ENCODE measurements around the gene WDCP.
A peak's percentile ranks its signal among the peaks of the same experiment; 100 is the strongest.
"Not testable (repeated sequence)": the region's sequence is repeated elsewhere in the genome, so short reads cannot be mapped to it uniquely, and the experiment has no call there.

Gene WDCP, protein sequence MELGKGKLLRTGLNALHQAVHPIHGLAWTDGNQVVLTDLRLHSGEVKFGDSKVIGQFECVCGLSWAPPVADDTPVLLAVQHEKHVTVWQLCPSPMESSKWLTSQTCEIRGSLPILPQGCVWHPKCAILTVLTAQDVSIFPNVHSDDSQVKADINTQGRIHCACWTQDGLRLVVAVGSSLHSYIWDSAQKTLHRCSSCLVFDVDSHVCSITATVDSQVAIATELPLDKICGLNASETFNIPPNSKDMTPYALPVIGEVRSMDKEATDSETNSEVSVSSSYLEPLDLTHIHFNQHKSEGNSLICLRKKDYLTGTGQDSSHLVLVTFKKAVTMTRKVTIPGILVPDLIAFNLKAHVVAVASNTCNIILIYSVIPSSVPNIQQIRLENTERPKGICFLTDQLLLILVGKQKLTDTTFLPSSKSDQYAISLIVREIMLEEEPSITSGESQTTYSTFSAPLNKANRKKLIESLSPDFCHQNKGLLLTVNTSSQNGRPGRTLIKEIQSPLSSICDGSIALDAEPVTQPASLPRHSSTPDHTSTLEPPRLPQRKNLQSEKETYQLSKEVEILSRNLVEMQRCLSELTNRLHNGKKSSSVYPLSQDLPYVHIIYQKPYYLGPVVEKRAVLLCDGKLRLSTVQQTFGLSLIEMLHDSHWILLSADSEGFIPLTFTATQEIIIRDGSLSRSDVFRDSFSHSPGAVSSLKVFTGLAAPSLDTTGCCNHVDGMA
- 28.4 to 30.7 reads per million in 2 donors for total RNA-seq

DNA sequence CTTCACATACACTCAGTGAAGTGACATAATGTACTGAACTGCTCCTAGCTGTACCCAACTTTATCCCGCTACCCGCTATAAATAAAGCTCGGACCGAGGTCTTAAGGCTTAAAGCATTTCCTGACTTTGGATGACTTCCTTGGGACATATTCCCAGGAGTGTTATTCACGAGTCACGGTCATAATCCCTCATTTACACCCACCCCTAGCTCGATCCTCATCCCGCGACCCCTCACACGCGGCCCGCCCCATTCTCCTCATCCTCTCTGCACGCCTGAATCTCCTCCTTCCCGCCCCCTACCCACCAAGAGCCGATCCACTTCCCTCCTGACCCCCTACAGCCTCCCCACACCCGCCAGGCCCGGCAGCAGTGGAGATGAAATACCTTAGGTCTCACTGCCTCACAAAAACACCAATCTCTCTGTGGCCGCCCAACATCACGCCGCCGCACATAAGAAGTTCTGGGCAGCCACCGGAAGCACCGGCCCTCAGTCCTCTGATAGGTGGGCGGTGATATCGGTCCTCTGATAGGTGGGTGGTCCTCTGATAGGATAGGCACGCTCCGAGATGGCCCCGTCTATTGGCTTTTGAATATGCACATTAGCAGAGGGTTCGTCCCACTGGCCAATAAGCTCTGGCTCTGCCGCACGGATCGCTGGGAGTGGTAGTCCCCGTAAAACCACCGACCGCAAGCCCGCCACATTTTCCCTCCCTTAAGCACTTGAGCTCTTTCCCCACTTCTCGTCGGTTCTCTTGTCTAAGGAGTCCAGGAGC, at the start of gene WDCP:
Gene WDCP, minus strand, starts transcription at position 462 of the 773 bp plus-strand sequence. CDS start 7,897 bp downstream, outside the sequence.
- DNase-seq = peak; percentile 62

DNA sequence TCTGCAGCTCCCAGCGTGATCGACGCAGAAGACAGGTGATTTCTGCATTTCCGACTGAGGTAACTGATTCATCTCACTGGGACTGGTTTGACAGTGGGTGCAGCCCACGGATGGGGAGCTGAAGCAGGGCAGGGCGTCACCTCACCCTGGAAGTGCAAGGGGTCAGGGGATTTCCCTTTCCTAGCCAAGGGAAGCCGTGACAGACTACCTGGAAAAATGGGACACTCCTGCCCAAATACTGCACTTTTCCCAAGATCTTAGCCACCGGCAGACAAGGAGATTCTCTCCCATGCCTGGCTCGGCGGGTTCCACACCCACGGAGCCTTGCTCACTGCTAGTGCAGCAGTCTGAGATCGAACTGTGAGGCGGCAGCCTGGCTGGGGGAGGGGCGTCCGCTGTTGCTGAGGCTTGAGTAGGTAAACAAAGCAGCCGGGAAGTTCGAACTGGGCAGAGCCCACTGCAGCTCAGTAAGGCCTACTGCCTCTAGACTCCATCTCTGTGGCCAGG, 48.0 kb upstream of the WDCP start:
- DNase-seq = not testable (repeated sequence)

DNA sequence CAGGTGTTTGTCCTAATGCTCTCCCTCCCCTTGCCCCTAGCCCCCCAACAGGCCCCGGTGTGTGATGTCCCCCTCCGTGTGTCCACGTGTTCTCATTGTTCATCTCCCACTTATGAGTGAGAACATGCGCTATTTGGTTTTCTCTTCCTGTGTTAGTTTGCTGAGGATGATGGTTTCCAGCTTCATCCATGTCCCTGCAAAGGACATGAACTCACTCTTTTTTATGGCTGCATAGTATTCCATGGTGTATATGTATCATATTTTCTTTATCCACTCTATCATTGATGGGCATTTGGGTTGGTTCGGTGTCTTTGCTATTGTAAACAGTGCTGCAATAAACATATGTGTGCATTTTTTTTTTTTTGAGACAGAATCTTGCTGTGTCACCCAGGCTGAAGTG, 46.1 kb upstream of the WDCP start:
- DNase-seq = not testable (repeated sequence)

DNA sequence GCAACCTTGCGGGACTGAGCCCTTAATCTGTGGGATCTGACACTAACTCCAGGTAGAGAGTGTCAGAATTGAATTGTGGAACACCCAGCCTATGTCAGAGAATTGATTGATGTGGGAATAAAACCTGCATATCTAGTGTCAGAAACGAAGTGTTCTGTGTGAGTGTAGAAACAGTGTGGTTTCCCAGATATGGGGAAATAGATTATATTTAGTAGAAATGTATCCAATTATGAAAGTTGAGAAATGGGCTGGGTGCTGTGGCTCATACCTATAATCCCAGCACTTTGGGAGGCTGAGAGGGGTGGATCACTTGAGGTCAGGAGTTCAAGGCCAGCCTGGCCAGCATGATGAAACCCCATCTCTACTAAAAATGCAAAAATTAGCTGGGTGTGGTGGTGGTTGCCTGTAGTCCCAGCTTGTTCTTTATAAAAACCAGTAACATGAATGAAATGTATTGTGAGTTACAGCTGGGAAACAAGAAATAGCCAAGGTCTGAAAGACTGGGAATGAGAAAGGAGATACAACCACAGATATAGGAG, 41.7 kb upstream of the WDCP start:
- no peak for DNase-seq

DNA sequence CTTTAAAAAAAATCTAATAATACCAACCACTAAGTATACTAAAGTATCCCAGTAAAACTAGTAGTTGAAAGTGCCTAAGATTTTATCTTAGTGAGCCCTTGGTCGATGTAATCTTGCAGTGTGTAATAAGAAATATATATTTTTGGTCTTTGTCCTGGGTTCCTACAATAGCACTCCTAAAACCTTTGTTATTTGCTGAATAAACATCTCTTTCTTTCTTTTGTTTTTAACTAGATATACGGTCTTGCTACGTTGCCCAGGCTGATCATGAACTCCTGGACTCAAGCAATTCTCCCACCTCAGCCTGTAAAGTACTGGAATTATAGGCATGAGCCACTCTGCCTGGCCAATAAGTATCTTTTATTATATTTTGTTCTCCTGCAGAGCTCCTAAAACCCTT, 39.8 kb upstream of the WDCP start:
- DNase-seq = no peak

DNA sequence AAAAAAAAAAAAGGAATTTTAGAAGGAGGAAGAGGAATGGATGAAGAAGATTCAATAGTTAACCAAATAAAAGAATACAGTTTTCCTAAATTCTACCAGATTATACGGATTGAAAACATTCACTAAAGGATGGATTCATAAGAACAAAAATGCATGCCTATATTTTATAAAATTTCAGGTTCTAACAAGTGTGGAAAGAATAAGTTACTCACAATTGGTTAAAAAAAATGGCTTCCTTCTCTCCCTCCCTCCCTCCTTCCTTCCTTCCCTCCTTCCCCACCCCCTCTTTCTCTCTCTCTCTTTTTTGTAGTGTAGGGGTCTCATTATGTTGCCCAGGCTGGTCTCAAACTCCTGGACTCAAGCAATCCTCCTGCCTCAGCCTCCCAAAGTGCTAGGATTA, 39.0 kb upstream of the WDCP start:
- no peak for DNase-seq

DNA sequence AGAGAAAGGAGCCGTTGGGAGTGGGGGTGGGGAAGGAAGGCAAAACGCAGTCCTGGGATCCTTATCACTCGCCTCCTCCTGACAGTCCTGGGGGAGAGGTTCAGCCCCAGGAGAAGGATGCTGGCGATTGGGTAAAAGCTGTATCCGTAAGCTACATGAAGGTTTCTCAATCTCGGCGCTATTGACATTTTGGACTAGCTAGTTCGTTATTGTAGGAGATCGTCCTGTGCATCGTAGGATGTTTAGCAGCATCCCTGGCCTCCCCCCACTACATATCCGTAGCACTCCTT, 38.0 kb upstream of the WDCP start:
- DNase-seq = no peak

DNA sequence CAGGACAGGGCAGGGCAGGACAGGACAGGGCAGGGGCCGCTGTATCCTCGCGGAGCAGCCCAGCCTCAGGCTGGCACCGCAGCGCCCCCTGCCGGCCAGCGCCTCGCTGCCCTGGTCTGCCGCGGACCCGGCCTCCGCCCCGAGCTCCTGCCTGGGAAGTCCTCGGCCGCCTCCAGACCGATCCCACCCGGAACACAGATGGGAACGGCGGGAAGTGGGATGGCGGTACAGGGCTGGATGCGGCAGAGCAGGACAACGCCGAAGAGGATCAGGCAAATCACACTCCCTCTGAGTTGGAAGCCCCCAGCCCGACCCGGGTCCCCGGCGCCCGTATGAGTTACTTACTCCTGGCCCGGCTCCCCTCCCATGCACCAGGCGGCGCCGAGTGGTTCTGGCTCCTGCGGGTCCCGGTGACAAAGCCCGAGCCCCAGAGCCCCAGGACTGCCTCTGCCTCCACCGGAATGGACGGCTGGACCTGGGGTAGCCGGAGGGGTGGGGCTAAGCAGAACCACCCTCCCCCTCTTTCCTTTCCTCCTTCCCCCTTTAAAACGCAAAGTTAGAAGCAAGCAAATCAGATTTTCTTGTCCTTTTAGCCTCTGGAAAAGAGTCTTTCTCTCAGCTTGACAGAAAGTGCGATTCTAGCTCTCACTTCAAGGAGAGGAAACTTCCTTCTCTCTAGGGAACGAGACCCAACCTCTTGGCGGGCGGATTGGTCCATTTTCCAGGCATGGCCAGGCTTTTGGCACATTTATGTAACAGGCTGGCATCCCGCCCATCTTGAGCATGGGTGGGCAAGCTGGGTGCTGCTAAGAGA, 37.4 kb upstream of the WDCP start, which contains the start of gene TP53I3:
Gene TP53I3, minus strand, starts transcription at position 449 of the 814 bp plus-strand sequence. CDS start 508 bp downstream, outside the sequence.
- DNase-seq = peak; percentile 67

DNA sequence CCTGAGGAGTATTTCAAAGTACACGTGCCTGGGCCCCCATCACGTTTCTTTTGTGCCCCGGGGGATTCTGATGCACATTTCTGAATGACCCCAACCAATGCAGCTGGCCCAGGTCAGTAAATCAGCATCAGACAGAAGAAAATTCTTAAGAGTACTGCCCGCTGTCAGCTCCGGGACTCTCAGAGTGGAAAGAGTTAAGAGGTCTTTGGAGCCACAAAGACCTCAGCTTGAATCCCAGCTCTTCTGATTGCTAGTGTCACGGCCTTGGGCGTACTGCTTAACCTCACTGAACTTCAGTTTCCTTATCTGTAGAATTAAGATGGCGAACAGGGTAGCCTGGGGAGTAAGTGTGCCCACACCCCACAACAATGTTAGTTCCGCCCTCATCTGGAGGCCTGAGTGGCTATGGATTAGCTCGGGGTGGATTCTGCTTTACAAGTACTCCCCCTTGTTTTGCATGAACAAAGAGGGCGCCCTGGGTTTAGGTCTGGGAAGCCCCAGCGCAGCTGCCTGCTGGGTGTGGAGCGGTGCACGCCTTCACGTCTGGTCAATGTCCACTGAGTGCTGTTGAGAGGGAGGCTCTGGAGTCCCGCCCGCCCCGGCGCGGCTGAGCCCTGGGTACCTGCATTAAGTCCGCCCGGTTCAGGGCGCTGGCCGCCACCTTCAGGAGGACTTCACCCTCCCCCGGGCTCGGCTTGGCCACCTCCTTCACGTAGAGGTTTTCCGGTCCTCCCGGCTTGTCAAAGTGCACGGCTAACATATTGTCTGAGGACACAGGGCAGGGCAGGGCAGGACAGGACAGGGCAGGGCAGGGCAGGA, 36.6 kb upstream of the WDCP start:
- peak; percentile 40 for DNase-seq

DNA sequence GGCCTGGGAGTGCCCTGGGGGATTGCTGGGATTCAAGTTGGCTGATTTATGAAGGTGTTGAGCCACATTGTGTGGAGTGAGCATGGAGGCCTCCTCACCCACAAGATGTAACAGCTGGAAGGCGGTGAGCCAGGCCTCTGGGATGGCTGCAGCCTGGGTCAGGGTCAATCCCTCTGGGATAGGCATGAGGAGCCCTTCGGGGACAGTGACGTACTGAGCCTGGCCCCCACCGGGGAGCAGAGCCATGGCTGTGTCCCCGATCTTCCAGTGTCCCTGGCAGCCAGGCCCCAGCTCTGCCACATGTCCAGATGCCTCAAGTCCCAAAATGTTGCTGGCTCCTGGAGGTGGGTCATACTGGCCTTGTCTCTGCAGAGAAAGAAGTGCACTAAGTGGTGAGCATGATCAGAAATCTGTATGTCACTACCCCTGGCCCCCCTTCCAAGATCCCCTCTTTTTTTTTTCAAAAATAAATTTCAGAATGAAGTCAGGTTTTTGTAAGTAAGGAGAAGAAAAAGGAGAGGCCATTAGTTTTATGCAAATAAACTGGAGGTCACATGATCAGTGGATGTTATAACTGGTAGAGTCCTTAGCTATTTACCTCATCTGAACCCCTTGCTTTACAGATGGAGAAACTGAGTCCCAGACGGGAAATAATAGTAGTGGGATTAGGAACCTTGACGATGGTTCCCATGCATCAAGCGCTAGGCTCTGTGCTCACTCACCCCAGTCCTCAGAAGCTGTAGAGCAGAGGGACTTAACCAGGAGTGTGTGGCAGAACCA, 35.8 kb upstream of the WDCP start:
- no peak for DNase-seq

DNA sequence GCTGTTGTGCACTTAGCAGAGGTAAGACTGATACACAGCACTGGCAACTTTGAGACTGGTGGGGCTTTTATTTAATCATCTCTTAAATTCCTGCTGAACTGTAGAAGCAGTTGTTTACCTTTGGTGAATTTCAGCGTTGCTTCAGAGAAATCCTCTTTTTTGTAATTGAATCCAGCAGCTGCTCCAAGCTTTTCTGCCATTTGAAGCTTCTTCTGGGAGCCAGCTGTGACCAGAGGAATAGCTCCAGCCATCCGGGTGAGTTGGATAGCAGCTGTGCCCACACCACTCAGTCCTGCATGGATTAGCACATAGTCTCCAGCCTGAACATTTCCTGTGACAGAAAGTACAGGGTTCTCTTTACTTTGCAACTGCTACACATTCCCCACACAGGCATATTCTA, 33.5 kb upstream of the WDCP start:
- DNase-seq = no peak

DNA sequence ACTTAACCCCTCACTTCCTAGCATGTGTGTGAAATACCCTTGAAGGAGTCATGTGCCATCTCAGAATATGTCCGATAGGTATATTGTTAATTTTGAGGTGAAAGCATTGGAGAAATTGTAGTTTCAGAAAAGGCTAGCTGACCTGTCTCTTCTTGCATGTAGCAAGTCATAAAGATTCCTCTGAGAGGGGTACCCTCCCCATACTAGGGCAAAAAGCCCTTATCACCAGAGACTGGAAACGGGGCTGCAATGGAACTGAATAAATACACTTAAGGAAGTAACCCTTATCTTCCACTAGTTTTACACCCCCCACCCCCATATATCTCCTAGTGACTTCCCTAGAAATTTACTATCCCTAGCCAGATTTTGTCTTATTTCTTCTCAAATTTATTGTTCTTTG, 30.7 kb upstream of the WDCP start:
- DNase-seq = no peak

DNA sequence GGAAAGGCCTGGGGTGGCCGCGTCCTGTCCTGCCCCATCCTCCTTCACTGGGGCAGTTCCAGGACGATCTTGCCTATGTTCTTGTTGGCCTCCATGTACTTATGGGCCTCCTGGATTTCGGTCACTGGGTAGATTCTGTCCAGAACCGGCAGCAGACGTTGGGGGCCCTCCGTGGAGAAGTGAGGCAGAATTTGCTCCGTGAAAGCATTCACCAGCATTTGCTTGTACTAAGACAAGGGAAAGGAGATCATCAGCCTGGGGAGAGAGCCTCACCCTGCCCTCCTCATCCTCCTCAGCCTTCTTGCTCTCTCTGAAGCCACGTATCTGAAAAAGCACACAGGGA, 30.3 kb upstream of the WDCP start:
- no peak for DNase-seq

DNA sequence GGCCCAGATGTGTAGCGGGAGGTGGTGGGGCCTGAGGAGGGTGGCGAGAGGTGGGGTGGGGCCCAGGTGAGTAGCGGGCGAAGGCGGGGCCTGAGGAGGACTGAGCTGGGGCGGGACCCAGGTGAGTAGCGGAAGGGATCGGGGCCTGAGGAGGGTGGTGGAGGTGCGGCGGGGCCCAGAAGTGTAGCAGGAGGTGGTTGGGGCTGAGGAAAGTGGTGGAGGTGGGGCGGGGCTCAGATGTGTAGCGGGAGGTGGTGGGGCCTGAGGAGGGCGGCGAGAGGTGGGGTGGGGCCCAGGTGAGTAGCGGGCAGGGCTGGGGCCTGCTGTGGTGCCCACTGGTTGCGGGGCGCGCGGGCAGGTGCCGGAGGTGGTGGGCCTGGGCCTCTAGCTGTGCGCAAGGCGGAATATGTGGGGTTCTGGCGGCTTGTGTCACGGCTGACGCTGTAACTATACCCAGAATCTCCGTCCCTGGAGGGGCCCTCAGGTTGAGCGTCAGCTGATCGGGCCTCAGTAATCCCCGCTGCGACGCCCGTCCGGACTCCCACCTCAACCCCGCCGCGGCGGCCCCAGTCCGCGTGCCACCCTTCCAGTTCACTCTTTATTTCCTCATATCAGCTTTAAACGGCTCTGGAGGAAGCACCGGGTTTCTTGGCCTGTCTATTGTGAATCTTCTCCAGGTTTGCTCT, 29.8 kb upstream of the WDCP start:
- peak; percentile 55 for DNase-seq

DNA sequence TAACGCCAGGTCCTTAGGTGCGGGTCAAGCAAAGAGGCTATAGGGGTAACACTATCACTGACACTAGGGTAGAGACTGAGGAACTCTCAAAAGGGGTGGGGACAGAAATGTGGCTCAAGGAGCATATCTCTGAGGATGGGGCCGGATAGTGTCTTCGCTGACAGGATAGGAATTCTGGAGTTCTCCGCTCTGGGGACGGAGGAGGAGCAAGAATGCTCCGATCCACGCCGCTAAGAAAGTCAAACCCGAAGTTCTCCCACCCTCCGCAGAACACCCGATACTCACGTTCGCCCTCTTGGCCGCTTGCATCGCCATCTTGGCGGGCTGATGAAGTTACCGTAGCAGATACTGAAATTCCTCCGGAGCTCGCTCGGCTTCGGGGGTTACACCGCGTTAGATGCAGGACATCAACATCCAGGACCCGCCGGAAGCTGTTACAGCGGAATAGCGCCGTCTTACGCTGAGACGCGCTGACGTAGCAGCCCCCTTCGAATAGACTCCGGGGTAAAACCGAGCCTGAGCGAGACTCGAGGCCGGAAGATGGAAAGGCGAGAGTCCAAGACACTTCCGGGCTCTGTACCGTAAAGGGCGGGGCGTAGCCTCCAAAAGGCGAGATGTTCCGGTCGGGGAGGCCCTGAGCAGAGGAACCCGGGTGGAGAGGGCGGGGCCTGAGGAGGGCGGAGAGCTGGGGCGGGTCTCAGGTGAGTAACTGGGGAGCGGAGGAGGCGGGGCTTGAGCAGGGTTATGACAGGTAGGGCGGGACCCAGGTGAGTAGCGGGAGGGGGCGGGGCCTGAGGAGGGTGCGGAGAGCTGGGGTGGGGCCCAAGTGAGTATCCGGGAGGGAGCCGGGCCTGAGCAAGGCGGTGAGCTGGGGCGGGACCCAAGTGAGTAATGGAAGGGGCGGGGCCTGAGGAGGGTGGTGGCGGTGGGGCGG, 29.0 kb upstream of the WDCP start, which contains the start of gene SF3B6:
Gene SF3B6, minus strand, starts transcription at position 412 of the 934 bp plus-strand sequence. Its CDS starts 97 bp downstream, at position 315.
- peak; percentile 89 for DNase-seq

DNA sequence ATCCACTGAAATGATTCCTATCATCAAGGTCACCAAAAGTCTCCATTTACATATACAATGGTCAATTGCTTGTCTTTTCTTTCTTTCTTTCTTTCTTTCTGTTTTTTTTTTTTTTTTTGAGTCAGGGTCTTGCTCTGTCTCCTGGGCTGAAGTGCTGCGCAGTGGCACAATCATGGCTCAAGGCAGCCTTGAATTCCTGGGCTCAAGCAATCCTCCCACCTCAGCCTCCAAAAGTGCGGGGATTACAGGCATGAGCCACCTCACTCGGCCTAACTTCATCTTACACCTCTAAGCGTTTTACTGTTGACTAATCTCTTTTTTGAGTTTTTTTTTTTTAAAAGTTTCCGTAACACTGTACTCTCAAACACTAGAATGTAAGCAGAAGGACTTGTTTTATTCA, 28.1 kb upstream of the WDCP start:
- DNase-seq = no peak

DNA sequence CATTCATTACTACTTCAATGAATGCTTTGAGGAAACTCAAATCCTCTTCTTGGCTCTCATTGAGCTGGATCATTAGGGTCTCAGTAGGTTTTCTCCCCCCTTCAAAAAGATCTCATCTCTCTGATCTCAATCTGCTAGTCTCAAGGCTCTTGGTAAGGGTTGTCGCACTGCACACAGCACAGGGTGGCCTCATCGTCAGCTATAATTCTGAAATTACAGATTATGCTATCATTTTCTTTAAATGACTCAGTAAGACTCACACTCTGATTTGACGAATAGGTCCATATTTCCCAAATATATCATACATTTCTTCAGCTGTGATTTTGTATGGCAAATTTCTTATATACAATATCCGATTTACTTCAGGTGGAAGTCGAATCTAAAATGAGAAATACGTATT, 26.6 kb upstream of the WDCP start:
- no peak for DNase-seq

DNA sequence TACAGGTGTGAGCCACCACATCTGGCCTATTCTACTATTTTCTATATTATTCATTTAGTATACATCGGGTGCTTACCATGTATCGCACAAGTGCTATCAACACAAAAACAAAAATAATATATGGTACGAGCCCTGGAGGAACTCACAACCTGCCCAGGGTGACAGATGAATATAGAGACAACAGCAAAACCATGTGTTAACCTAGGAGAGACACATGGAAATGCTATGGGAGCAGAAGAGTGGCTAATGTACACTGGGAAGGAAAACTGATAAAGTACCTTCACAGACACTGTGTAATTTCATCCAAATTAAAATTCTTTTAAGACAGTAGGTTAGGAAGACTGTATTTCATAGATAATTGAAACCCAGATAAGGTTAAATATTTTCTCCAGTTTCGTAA, 25.1 kb upstream of the WDCP start:
- DNase-seq = no peak

DNA sequence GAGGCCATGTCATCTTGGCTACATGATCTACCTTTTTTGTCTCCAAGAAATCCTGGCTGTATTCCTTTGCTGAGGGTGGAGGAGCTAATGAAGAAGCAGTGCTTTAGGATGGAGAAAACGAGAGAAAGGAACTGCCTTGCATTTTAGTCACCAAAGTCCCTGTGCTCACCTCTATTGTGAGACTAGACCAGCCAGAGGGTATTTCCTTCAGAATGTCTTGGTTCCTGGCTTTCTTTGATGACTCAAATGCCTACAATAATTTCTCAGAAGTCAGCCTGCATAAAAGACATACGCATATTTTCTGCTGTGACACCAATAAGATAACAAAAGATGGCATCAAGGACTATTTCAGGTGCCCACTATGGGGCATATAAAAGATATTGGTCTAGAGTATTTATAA, 18.1 kb upstream of the WDCP start:
- no peak for DNase-seq

Data from activated gamma-delta T cell (primary cell).